D721Med (cell line): ENCODE data around the gene PCDH9.
A peak's percentile ranks its signal among the peaks of the same experiment; 100 is the strongest.

Source experiments
- DNase-seq: peaks from one replicate; pipeline ENCODE4 v3.0.0; 2011; ENCODE audit warnings: low spot score; ENCODE audit not compliant: insufficient read length
- FAIRE-seq: peaks from 2 replicates; lab custom pipeline; 2011; peaks lifted over from hg19 to GRCh38; lab: Jason Lieb, UNC
- TF ChIP-seq, protein P1 (sequence below): IDR thresholded peaks from 2 replicates; pipeline ENCODE4 v1.5.1; 2012; ENCODE audit warnings: mild to moderate bottlenecking, control low read depth; ENCODE audit not compliant: insufficient read depth; ENCODE audit errors: missing control alignments

The PCDH9 gene

DNA sequence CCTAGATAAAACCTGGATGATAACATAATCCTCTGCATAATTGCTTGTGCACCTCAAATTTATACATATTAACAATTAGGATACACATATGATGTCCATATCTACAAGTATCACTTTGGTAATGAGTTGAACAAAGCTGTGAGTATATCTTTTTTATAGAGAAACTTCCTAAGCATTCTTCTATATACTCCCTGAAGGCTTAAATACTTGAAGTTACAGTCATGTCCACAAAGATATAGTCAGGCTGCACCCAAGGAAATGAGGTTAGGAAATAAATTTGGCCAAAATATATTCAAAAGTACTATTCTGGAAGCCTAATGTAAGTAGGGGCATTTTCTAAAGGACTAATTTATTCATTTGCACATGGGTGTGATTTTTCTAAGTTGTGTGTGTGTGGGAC is 761.5 kb downstream of the PCDH9 start:
- no peak for FAIRE-seq
- no peak for DNase-seq

DNA sequence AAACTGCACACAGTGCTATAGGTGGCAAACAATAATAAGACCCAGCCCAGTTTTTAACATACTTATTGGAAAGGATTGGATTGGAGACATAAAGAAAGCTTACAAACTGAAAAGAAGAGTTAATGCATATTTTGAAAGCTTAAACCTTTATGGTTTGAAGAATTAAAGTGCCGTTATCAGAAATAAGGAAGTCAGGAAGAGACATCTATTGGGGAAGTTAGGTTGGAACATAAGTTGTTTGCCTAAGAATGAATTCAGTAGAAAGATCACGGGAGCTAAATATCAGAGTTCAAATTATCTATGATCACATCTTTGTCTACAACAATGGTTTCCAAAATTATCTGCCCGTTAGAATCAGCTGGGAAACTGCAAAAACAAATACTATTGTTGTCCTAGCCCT is 767.9 kb downstream of the PCDH9 start:
- DNase-seq (no peak), FAIRE-seq (no peak)
- TF ChIP-seq, protein P1, sequence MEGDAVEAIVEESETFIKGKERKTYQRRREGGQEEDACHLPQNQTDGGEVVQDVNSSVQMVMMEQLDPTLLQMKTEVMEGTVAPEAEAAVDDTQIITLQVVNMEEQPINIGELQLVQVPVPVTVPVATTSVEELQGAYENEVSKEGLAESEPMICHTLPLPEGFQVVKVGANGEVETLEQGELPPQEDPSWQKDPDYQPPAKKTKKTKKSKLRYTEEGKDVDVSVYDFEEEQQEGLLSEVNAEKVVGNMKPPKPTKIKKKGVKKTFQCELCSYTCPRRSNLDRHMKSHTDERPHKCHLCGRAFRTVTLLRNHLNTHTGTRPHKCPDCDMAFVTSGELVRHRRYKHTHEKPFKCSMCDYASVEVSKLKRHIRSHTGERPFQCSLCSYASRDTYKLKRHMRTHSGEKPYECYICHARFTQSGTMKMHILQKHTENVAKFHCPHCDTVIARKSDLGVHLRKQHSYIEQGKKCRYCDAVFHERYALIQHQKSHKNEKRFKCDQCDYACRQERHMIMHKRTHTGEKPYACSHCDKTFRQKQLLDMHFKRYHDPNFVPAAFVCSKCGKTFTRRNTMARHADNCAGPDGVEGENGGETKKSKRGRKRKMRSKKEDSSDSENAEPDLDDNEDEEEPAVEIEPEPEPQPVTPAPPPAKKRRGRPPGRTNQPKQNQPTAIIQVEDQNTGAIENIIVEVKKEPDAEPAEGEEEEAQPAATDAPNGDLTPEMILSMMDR: no peak

More for the DNA sequence above, 761.5 kb downstream of the PCDH9 start:
- TF ChIP-seq, protein P1: no peak

DNA sequence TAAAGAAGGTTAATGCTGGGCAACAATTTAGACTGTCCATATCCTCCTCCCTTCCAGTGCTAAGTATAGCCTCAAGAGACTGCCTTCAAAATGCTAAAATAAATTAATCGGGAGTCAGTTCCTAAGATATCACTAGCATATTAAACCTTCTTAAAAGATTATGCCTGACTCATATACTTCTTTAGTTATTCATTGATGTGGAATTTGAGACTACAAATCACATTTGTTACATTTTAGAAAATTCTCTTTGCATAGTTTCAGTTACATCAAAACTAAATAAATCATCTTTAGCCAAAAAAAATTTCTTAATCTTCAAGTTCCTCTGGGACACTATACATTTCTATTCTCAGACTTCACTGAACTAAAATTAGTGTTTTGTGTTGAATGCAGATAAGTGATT is 769.1 kb downstream of the PCDH9 start:
- DNase-seq (no peak), FAIRE-seq (no peak)
- TF ChIP-seq, protein P1: no peak

DNA sequence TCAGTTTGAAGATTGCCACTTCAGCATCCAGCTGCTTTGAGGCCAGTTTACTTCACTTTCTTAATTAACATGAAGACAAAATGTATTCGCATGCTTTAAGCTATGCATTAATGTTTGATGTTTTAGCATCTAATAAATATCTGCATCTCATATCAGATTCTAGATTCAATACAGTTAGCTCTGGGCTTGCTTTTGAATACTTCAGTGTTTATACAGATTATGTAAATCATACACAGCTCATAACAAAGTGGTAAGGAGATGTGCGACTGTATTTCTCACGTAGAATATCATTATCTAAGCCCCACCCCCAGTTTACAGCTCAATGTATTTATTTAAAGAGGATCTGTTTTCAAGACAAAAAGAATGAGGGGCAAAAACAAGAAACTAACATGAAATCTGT is 770.5 kb downstream of the PCDH9 start:
- DNase-seq (no peak), FAIRE-seq (no peak)
- TF ChIP-seq, protein P1: no peak

DNA sequence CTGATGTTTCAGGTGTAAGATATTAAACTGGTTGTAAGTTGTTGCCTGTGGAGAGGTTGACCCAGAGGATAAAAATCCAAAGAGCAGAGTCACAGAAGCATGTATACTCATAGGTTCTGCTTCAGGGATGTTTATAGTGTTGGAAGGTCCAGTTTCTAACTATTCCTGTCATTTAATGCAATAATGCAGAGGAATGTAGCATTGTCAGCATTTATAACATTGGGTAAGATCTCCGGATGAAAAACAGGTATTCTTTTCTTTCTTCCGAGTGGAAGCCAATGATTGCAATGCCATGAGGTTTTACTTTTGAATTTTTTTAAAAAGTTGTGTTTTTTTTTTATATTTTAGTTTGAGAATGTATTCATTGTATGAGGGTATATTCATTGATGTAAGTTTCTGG is 771.0 kb downstream of the PCDH9 start:
- no peak for DNase-seq
- FAIRE-seq: no peak
- TF ChIP-seq, protein P1: no peak

DNA sequence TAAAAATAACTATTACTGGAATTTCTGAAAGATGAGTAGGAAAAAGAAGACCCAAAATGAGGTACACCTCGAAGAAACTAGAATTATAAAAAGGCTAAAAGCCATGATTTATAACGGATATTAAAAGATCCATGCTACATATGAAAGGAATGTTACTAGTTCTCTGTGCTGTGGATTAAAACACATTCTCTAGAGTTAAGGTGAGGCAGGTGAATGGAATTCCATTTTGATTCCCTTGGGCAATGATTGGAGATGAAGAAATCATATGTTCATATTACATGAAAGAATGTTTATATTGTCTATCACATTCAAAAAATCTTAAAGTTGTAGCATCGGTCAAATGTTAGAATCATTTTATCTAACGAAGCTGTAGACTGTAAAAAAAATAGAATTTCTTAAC is 783.7 kb downstream of the PCDH9 start:
- no peak for DNase-seq
- TF ChIP-seq, protein P1: no peak
- FAIRE-seq: peak; percentile 16

DNA sequence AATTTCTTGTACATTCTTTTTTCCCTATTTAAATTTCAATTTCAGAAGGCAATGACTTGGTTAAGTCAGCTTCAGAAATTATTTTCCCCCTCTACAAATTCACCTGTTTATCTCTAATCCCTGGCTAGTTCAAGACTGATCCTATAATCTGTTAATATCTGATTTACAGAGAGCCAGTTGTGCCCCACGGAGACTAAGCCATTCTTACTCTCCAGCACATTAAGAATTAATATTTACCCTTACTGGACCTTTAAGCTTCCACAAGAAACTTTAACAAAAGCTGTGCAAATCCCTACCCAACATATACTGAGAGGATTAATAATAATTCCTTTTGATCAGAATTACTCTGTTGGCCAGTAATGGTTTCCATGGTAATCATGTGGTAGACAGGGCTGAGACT is 786.2 kb downstream of the PCDH9 start:
- TF ChIP-seq, protein P1: no peak
- DNase-seq (no peak), FAIRE-seq (peak; percentile 95)
